HG02759 (cell line): Measurements from ENCODE around the gene MBTPS1.

Experiments used
- ATAC-seq: cut with Tn5 transposase; IDR thresholded peaks from one replicate; pipeline ENCODE4 v1.9.1; 2021; ENCODE audit warnings: mild to moderate bottlenecking, moderate library complexity; ENCODE audit not compliant: unreplicated experiment

The MBTPS1 gene

DNA sequence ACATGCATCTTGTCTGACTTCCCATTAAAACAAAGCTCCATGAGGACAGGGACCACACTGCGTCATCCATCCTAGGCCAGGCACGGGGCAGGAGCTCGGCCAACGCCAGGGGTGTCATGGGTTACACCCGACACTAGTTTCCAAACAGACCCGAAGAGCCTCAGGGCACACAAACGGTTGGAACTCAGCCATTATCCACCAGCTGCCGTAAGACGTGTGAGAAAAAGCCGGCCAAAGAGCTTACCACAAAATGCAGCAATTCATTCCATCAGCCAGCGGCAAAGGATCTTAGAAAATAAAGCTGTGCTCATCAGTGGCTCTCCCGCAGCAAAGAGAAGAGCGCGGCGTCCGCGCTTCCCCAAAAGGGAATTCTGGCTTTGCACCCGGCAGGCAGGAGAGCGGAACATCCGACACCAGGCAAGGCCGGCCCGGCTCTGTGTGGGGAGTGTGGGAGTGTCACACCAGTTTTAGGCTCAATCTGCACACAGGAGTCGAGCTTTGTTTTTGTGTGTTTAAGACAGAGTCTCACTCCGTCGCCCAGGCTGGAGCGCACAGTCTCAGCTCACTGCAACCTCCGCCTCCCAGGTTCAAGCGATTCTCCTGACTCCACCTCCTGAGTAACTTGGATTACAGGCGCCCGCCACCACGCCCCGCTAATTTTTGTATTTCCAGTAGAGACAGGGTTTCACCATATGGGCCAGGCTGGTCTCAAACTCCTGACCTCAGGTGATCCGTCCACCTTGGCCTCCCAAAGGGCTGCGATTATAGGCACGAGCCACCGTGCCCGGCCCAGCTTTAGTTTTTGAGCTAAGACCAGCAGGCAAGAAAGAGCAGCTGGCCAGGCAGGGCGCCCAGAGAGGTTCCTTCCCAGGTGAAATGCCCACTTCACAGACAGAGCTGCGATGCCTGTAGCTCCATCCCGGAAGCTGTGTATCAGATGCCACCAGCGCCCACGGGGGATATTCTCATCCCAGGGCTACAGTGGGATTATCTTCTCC, 75.6 kb downstream of the MBTPS1 start:
- ATAC-seq, result no peak

DNA sequence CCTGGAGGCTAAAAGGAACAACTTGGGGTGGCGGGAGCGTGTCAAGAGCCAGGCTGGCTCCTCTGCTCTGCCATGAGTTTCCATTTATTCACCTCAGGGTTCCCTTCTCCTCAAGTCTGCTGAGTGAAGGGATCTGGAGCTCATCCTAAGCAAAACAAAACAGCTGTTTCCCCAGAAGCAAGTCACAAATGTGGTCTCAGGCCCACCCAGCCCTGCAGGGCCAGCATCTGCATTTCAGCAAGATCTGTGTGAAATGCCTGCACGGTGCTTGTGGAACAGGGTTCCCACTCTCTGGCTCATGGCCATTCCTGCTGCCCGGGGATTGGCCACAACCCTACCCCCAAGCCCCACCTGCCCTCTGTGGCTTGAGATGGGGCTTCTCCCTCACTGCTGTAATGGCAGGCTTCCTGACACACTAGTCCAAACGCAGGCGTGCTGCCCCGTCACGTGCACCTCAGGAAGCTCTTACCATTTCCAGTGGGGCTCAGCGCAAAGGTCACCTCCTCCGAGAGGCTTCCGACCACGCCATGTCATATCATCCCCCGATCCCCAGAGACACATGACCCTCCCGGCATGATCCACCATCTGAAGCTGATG, 76.4 kb downstream of the MBTPS1 start:
- no peak for ATAC-seq

DNA sequence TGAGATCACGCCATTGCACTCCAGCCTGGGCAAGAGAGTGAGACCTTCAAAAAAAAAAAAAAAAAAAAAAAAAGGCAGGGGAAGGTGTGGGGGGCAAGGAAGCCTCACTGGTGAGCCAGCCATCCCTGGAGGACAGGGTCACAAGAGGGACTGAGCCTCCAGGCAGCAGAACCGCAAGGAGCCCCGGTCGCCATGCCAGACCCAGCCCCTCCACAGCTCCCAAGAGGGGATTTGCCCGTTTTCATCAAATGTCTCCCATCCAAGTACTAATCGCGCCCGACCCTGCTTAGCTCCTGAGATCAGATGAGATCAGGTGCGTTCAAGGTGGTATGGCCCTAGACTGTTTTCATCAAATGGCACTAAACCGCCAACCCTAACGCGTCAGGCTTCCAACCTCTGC, 77.0 kb downstream of the MBTPS1 start:
- no peak for ATAC-seq

DNA sequence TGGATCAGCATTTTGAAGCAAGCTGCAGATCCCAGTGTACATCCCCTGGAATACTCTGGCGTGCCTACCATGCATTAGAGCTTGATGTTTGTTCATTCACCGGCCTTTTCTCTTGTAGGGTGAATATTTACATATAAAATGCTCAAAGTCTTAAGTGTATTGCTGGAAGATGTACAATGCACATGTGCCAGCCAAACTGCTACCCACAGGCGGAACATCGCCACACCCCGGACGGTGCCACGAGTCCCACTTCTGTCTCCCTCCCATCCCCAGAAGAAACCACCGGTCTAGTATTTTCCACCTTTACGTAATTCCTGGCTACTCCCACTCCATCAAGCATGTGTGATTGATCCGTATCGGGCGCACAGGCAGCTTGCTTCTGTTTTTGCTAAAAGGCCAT, 78.3 kb downstream of the MBTPS1 start:
- ATAC-seq, result no peak

DNA sequence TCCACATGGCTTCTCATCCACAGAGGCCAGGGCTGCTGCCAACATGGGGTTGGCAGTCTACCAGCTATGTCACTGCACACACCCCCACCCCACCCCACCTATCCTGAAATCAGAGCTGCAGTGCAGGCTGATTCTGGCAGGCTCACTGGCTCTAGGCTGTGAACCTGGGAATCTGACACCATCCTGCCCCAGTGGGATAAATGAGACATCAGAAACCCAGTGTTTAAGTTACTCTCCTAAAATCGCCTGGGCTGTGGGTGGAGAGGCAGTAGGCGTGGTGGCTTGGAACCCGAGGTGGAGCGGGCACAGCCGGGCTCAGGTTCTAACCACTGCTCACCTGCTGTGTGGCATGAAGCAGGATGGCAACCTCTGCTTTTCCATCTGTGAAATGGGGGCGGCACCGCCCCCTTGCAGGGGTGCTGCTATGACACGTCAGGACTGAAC, 79.7 kb downstream of the MBTPS1 start:
- ATAC-seq, result no peak

DNA sequence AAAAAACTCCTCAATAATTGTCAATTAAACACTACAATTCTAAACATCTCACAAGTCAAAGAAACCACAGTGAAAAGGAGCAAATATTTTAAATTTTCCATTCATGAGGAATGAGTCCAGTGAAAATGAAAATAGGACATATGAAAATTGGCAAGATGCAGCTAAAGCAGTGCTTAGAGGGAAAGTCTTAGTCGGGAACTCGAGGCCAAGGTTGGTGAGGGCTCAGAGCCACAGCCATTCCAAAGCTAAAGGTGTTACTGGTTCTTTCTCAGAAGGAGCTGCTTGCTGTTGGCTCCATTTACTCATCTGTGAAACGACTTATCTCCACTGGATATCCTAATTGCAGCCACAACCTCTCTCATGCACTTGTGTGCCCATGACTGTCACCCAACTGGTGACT, 80.6 kb downstream of the MBTPS1 start:
- no peak for ATAC-seq

DNA sequence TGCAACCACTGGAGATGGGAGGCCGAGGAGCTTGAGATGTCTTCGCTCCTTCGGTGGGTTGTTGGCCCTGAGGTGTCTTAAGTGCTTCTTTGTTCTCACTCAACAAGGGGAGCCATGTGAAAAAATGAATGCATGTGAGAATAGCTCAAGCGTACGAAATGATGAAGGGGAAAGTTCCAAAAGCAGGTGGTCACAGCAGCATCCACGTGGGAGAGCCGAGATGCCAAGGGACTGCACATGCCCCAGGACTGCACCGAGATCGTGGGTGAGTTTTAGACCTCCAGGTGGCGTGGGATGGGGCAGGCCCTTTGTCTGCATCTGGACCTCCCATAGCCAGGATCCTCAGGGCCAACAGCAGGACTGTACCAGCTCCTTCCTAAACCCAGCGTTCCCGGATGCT, 82.2 kb downstream of the MBTPS1 start:
- ATAC-seq, result no peak

DNA sequence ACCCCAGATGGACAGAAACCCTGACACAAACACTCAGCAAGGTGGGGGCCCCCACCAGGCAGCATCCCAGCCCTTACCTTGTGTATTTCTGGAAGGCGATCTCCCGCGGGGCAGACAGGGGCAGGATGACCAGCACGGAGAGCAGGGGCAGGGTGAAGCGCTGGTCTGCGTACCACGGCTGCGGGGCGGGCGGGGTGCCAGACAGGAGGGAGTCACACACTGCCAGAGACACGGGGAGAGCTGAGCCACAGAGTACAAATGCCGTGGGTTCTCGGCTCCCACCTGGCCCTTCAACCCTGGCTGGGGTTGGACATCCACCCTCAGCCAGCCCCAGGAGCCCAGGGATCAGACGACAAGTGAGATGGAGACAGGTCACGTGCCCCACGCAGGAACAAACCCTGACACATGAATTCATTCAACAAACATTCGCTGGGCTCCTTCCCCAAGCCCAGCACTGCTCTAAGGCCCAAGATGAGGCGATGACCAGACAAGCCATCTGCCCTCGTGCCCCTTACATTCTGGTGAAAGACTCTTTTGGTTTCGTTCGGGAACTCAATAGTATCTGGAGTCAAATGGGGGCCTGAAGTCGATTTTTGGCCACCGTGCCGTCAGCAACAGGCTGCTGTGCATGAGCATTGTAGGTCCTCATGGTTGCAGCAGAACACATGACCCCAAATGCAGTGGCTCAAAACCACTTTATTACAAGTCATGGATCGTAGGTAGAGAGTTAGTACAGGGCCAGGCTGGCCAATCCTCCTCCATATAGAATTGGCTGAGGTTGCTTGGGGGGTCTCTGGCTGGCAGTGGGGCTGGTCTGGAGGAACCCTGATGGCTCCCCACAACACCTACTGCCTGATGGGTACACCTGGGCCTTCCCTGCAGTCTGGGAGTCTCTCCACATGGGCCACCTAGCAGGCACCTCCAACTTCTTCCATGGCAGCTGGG, 83.2 kb downstream of the MBTPS1 start:
- ATAC-seq, result no peak

DNA sequence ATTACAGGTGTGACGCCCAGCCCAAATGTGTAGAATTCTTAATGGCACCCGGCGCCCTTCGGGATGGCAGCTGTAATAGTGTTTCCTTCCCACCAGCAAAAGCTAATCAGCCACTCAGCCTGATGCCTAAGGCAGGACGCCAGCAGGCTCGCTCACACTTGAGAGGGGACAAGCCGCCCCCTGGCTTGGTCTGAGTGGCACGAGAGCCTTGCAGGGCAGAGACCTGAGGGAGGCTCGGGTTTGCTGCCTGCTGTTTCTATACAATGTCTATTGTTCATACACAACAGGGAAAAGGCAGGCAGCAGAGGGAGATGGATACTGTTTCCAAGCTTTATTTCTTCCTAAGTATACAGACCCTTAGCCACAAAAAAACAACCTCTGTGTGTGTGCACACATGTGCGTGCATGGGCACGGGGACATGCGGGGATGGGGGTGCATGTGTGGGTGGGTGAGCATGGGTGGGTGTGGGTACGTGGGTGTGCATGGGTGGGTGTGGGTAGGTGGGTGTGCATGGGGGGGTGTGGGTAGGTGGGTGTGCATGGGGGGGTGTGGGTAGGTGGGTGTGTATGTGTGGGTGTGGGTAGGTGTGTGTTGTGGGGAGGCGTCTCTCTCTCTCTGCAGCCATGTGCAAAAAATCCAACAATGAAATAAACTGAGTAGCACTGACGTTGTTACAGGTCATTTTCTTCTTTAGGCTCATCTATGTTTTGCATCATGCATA, 84.1 kb downstream of the MBTPS1 start:
- no peak for ATAC-seq

DNA sequence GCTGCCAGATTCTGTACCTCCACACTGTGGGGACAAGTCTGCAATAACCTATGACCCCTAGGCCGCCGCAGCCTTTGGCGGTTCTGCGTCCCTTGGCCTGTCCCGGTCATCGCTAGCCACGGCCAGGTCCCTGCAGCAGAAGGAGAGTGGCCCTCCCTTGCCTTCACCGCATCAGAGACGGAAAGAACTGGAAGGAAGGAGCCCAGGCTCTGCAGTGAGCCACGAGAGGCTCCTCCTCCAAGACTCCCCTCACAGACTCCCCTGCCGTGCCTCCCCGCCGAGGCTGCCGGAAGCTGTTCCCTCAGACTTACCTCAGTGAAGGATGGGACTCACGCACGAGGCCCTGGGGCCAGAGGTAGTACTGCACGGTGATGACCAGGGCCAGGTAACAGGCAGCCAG, 85.2 kb downstream of the MBTPS1 start:
- no peak for ATAC-seq

DNA sequence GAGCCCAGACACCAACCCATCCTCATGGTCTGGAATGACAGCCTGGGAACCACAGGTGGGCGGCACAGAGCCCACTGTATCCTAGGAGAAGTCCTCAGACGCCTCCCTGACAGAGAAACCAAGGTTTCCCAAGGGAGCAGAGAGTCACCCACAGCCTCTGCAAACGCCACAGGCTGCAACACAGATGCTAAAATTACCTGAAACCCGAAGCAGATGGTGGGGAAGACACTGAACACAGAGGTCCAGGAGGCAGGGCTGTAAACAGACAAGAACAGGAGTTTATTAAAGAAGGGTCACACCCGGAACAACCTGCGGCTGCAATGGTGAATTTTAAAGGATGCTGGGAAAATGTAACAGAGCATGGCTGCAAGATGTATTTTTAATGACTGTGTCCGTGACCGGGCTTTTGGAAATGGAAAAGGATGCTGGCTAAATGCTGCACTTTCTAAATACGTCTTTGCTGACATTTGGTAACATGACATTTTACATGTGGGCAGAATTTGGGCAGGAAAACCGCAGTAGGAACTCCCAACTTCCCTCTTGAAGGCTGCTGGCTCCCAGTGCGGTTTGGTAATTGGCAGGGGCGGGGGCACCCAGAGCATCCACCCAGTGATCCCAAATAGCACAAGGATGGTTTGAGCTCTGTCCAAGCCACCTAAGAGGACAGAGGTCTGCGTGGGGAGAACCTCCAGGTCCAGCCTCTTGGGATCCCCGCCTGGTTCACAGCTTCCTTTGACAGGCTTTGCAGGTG, 87.3 kb downstream of the MBTPS1 start:
- ATAC-seq, result no peak

DNA sequence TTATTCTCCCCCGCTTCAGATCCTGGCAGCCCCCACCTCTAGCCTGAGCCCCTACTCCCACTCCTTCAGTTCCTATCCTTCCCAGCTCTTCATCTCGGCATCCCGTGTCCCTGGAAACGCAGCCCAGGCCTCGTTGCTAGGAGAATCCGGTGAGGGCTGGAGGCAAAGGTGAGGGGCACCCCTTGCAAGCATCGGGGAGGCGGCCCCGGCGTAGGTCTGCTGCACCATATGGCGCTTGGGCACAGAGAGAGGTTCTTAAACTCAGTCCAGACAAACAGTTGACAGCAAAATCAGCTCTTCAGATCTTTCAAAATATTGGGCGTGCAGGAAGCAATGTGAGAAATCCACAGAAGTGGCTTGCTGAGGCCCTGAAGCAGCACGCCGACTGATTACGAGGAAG, 89.1 kb downstream of the MBTPS1 start:
- ATAC-seq, result no peak

DNA sequence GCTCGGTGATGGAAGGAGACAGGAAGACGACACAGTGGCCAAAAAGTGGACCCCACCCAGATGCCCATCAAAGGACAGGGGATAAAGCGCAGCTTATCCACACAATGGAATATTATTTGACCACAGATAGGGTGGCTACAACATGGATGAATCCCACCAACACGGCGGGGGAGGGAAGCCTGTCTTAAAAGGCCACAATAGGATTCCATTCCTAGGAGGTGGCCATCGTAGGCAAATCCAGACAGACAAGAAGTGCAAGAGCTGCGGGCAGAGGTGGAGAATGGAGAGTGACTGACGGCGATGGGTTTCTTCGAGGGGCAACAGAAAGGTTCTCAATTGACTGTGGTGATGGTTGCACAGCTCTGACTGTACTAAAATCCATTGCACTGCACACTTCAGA, 90.1 kb downstream of the MBTPS1 start:
- ATAC-seq, result no peak

DNA sequence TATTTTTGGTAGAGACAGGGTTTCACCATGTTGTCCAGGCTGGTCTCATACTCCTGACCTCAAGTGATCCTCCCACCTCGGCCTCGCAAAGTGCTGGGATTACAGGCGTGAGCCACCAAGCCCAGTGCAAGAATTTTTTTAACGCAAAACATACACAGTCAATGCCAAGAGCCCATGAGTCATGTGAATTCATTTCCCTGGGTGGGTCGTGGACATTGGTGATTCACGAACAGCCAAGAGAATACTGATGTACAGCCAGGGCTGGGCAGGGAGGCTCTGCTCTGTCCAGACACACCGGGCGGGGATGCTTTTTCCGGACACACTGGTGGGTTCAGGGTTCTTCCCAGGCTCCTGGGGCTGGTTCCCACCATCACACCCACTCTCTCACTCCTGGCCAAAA, 91.9 kb downstream of the MBTPS1 start:
- ATAC-seq, result no peak

DNA sequence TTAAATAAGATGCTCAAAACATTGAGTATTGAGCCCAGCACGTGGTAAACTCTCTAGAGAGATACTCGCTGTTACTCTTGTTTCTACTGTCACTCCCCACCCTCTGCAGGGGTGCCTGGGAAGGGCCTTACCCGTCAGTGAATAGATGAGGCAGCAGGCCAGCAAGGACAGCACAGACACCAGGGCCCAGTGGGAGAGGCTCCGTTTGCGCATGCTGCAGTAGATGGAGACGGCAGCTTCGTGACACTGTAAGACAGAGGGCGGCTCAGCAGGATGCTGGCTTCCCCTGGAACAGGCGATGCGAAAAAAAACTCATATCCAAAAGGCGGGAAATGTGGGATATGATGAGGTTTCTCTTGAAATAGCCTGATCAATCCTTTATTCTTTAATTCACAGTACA, 94.1 kb downstream of the MBTPS1 start:
- no peak for ATAC-seq

DNA sequence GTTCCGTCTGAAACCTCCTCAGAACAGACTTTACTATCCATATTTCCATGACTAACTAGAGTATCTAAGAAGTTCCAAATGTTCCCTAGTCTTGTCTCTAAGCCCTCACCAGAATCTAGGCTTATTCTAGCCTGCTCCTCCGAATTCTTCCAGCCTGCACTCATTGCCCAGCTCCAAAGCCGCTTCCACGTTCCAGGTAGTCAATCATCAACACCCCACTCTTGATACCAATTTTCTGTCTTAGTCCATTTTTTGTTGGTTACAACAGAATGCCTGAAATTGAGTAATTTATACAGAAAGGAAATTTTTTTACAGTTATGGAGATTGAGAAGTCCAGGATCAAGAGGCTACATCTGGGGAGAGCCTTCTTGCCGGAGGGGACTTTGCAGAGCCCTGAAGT, 95.3 kb downstream of the MBTPS1 start:
- no peak for ATAC-seq

DNA sequence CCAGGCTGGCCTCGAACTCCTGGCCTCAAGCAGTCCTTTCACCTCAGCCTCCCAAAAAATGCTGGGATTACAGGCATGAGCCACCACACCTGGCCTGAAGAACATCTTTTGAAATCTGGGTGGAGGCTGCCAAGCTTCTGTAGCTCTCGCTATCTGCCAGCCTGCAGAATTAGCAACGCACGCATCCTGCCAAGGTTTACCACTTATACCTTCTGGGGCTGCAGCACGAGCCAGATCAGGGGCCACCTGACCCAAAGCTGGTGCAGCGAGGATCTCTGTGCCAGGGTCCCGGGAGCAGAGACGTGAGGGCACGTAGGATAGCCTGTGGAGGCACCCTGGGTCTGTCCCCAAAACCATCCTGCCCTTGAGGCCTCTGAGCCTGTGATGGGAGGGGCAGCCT, 96.4 kb downstream of the MBTPS1 start:
- no peak for ATAC-seq

DNA sequence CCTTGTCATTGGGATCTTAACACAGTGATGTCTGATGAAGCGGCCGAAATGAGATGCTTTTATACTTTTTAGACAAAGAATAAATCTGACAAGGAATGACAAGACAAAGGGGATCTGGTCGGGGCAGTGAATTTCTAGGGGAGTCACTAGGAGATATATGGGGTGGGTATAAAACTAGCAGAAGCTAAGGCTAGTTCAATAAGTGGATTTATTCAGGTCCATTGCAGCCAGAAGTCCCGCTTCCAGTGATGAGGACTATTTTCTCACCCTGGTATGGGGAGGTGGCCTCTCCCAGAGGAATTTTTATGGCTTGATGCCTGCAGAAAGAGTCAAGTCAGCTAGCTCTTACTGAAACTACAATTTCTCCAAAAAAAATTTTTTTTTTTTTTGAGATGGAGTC, 98.0 kb downstream of the MBTPS1 start:
- no peak for ATAC-seq

DNA sequence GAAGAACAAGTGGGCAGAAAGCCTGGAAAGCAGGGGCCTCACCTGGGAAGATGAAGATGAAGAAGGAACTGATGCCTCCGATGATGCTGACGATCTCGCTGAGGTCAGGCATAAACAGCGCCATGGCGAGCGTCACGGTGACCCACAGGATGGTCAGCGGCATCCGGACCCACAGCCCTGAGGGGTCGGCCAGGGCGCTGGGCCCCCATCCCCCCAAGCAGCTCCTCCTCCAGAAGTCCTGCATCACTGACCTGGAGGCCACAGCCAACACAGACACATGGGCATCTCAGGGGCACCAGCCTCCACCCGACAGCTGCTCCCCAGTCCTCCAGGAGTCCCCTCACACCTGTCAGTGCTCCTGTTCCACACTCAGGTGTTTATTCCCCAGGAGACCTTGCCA, 100.3 kb downstream of the MBTPS1 start:
- ATAC-seq, result no peak

DNA sequence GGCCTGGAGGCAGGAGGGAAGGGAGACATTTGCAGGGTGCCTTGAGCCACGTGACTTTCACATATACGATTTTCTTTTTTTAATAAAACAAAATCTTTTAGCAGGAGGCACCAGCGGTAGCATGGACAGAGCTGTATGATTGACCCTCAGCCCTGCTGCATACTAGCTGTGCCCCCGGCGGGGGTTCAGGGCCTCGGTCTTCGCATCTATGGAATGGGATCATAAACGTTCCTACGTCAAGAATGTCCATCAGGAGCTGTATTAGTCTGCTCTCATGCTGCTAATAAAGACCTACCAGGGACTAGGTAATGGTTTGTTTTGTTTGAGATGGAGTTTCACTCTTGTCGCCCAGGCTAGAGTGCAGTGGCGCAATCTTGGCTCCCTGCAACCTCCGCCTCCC, 101.3 kb downstream of the MBTPS1 start:
- no peak for ATAC-seq
